ENCODE results near the gene M1AP.

GRCh38 chr2:74693213-74693612, 45.1 kb upstream of the M1AP start:
- TF ChIP-seq CTCF (IDR thresholded peaks at IDR 0.05) (no peak), POLR2A (IDR thresholded peaks at IDR 0.05) (no peak)

Data from lower leg skin (tissue), 3 donors.